Measurements from ENCODE around the gene MFAP4.

DNA sequence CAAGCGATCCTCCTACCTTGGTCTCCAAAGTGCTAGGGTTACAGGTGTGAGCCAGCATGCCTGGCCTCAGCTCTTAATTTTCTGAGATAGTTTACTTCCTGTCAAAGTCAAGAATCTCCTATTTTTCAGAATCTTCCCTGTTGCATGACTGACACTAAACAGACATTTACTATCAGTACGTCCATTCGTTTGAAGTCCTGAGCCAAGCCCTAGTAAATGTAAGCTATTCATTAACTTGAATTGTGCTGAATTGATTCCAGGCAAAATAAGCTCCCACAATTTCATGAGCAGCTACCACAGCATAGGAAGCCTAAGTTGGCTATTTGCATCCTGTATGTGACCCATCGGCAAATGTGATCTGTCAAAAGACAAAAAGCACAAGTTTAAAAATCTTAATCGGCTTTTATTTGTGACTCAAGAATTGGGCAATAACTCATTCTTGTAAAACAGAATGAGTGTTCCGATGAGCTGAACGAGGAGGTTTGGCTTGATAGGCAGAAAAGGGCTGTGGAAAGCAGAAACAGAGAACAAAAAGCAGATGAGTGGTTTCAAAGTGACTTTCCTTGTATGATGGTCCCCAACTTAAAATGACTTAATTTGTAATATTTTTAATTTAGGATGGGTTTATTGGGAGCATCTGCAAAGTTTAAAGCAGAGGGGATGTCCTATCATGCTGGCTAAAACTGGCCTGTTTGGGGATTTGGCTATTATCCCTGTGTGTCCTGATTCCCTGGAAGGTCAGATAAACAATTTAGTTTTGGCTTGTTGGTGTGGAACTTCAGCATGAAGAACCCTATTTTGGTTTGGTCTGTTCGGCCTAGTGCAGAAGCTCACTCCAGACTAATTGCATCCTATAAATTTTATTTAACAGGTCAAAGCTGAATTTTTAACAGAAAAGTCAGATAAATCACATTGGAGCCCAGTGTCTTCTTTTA, 38.2 kb upstream of the MFAP4 start:
- TF ChIP-seq, protein P1, sequence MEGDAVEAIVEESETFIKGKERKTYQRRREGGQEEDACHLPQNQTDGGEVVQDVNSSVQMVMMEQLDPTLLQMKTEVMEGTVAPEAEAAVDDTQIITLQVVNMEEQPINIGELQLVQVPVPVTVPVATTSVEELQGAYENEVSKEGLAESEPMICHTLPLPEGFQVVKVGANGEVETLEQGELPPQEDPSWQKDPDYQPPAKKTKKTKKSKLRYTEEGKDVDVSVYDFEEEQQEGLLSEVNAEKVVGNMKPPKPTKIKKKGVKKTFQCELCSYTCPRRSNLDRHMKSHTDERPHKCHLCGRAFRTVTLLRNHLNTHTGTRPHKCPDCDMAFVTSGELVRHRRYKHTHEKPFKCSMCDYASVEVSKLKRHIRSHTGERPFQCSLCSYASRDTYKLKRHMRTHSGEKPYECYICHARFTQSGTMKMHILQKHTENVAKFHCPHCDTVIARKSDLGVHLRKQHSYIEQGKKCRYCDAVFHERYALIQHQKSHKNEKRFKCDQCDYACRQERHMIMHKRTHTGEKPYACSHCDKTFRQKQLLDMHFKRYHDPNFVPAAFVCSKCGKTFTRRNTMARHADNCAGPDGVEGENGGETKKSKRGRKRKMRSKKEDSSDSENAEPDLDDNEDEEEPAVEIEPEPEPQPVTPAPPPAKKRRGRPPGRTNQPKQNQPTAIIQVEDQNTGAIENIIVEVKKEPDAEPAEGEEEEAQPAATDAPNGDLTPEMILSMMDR (IDR thresholded peaks at IDR 0.05) = no peak
- TF ChIP-seq POLR2A (IDR thresholded peaks at IDR 0.05) = no peak
